ENCODE measurements around the gene SLC41A3.

GRCh38 chr3:126018995-126019394 is 64.9 kb downstream of the SLC41A3 start:
- TF ChIP-seq POLR2AphosphoS5 (IDR thresholded peaks at IDR 0.05) (no peak), CTCF (IDR thresholded peaks at IDR 0.05) (no peak)

All from suprapubic skin (tissue), 3 donors.